GM19193 (cell line): ENCODE results near the gene TRIM46.

Source experiments
- POLR2A ChIP-seq: IDR thresholded peaks from 4 replicates; pipeline ENCODE4 v1.6.1; 2011; ENCODE audit not compliant: insufficient read depth, insufficient read length; ENCODE audit errors: extremely low read depth

TRIM46 gene

DNA sequence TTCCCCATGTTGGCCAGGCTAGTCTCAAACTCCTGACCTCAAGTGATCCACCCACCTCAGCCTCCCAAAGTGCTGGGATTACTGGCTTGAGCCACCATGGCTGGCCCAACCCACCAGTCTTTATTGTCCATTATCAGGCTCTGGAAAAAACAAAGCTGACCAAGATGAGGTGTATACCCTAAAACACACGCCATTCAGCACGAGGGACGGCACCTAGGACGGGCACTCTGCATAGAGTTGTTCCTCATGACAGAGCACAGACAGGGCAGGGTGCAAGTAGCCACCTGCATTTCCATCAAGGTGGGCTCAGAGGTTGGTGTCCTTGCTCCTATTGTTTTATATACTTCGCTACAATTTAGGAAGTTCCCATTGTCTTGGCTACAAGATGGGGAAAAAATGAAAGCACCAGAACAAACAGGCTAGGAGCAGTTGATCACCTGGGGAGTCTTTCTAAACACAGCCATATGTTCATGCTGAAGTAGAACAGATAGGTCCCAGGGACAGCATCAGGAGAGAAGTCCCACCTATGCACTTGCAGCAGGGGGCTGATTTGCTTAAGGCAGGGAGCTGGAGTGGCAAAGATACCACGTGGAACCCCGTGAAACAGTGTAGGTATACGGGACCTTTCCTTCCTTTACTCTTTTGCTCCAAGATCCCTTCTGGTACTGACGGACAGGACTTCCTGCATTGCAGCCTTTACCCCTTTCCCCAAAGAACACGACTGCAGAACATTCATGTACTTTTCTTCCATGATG, 5.0 kb upstream of the TRIM46 start:
- no peak for TF ChIP-seq POLR2A

DNA sequence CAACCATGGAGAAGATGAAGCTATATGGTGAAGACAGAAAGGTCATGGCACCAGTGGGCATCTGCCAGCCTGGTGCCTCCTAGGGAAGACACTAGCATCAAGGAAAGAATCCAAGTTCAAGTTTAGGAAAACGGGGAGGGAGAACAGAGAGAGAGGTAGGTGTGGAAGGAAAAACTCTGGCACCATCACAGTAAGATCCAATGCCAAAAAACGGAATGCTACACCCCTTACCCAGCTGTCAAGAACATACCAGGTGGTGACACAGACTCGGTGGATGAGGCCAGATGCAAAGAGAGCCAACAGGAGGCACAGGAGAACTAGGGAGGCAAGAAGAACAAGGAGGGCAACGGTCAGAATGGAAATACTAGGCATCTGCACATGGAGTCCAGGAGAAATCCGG, 4.1 kb upstream of the TRIM46 start:
- TF ChIP-seq POLR2A: no peak

DNA sequence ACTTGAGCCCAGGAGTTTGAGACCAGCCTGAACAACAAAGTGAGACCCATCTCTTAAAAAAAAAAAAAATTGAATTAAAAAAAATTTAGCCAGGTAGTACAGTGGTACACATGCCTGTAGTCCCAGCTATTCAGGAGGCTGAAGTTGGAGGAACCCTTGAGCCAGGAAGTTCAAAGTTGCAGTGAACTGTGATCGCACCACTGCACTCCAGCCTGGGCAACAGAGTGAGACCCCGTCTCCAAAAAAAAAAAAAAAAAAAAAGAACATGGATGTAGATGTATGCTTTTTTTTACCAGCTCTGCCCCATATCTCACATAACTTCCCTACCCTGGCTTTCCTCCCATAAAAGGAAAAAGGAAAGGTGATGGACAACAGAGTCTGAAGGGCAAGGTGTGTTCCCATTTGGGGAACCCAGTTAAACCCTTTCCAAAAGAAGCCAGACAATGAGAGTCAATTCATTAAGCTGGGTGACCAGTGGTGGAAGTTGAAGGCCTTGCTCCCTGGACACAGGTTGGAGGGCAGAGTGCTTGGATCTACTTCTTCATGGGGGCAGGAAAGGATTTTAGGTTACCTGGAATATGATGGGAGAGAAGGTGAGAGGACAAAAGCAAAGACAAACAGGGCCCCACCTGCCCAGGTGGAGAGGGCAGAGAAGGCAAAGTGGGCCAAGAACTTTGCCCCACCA, 3.4 kb upstream of the TRIM46 start:
- no peak for TF ChIP-seq POLR2A

DNA sequence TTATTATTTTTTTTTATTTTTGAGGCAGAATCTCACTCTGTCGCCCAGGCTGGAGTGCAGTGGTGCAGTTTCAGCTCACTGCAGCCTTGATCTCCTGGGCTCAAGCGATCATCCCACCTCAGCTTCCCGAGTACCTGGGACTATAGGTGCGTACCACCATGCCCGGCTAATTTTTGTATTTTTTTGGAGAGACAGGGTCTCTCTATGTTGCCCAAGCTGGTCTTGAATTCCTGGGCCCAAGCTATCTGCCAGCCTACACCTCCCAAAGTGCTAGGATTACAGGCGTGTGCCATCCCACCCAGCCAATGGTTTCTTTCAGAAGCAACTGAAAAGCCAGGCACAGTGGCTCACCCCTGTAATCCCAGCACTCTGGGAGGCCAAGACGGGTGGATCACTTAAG, 2.8 kb upstream of the TRIM46 start:
- TF ChIP-seq POLR2A: no peak

DNA sequence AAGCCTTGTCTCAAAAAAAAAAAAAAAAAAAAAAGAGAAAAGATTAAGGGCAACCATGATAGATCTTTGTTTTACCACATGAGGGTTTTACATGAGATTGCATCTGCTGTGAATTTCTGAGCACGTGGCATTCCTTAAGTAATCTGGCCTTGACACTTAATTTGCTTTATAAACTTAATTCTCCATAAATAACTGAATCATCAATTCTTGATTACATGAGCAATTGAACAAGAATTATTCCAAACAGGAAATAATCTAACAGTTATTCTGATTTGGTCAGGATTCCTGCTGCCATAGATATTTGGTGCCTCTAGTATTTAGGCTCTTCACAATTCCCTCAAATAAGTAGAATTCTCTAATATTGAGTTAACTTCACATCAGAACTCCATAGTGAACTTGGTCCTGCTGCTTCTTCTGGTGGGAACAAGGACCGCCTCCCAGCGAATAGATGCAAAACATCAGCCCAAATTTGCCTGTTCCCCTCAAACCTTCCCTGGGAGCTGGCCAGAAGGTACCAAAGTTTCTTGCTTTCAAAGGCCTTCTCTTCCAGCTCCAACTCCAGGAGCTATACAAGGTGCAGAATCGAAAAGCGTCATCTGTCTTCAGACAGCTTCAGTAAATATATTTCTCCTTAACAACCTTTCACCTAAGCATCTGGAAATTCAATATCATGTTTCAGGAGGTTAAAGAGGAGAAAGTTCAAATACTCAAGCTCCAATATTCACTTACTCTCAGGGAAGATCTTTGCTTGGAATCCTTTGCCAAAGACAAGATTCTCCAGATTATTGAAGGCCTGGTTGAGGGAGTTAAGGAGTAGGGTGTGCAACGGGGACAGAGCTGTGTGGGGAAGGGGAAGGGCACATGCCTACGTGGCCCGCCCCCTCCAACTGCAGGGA, 1.6 kb upstream of the TRIM46 start:
- TF ChIP-seq POLR2A: no peak

DNA sequence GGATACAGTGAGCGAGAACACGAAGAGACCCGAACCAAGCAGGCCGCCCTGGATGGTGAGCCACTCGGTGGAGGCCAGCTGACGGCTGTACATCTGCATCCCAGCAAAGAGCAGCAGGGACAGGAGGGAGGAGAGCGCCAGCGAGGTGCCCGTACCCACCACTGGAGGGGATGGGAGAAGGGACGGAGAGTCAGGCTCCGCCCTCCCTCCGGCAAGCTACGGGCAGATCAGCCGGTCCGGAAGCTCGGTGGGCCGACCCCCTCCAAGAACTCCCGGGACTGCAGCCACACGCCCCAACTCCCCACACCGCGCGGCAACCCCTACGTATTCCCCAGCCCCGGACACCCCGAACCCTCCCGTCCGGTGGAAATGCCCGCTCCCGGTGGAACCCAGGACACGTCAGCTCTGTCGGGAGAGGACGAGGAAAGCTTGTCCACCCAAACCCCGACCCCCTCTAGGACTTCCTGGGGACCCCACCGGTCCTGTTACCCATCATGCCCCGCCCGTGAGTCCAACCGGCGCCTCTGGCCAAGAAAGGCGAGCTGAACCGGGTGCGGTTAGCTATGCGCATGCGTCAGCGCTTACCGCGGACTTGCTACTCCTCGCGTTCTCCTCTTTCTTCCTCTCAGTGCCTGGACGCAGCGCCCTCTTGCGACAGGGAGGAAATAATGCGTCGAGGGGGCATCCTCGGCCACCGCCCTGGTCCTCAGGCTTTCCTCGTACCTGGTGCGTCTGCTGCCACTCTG, 744 bp upstream of the TRIM46 start, which contains the start of gene KRTCAP2:
KRTCAP2 (minus strand) TSS at position 573 of the 746 bp plus-strand sequence; CDS start at position 493, 80 bp downstream.
- peak; percentile 91 for TF ChIP-seq POLR2A

DNA sequence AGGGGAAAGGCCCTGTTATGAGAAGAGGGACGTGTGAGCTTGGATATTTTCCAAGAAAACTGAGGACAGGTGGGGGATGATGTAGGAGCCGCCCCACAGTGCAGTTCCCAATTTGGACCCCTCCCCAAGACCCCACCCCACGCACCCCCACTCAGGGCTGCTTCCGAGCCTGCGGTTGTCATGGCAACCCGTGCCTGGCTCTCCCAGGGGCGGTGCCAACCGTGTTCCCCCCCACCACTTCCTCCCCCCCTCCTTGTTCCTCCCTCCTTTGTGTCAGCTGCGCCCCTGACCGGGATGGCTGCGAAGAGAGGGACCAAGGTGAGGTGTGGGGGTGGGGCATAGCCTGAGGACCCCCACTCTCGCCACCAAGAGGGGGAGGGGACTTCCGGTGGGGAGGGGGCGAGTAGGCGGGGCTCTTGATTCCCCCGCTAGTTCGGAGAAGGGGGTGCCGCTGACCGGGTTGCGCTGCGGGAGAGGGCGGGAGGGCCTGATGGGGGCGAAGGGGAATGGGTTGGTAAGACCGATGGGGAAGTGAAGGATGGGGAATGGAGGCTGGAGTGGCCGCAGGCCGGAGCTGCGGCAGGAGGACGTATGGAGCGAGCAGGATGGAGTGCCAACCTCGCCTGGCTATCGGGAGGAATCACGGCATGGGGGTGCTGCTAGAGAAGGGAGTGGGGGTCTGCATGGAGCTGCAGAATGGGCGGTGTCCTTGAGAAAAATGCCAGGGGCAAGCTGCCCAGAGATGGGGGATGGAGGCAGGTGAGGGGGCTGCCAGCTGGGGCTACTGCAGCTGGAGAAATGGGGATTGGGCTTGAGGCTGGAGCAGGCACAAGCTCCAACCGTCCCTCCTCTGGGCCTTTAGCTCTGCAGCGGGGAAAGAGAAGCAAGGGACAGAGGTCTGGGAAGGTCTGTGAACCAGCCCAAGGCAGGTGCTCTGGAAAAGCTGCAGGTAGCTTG, 953 bp downstream of the TRIM46 start:
- TF ChIP-seq POLR2A: no peak

DNA sequence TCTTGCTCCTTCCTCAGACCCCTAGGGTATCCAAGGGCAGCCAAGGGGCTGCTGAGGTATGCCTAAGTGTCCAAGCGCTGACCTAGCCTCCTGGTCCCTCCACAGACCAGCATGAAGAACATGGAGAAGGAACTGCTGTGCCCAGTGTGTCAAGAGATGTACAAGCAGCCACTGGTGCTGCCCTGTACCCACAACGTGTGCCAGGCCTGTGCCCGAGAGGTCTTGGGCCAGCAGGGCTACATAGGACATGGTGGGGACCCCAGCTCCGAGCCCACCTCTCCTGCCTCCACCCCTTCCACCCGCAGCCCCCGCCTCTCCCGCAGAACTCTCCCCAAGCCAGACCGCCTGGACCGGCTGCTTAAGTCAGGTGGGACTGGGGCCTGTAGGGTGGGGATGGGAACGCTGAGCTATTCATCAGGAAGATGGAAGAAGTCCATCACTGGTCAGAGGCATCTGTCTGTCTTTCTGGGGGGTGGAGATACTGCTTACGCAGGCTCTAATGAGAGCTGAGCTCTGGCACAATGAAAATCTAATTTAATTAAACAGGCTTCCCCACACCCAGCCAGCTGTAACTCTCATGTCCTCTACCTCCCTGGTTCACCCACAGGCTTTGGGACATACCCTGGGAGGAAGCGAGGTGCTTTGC, 1.8 kb downstream of the TRIM46 start:
- TF ChIP-seq POLR2A: no peak

DNA sequence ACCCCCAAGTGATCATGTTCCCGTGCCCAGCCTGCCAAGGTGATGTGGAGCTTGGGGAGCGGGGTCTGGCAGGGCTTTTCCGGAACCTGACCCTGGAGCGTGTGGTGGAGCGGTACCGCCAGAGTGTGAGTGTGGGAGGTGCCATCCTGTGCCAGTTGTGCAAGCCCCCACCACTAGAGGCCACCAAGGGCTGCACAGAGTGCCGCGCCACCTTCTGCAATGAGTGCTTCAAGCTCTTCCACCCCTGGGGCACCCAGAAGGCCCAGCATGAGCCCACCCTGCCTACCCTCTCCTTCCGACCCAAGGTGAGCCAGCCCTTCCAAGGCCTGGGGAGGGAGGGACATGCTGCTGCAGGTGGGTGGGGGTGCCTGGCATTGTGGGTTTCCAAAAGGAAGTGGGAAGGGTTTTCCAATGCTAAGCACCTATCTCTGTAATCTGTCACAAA, 2.3 kb downstream of the TRIM46 start:
- TF ChIP-seq POLR2A: no peak

DNA sequence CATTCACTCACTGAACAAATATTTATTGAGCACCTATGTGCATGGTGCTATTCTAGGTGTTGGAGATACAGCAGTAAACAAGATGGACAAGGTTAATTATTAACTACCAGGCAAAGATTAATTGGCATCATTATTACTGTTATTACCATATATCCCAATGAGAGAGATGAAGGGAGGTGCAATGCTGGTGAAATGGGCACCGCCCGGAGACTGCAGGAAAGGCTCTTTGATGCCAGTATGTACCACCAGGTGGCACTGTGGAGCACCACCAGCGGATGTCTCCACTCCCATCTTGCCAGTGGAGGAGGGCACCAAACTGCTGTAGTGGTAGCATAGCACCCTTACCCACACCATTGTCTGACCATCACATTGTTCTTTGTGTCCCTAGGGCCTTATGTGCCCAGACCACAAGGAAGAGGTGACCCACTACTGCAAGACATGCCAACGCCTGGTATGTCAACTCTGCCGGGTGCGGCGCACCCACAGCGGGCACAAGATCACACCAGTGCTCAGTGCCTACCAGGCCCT, 3.0 kb downstream of the TRIM46 start:
- TF ChIP-seq POLR2A: no peak

DNA sequence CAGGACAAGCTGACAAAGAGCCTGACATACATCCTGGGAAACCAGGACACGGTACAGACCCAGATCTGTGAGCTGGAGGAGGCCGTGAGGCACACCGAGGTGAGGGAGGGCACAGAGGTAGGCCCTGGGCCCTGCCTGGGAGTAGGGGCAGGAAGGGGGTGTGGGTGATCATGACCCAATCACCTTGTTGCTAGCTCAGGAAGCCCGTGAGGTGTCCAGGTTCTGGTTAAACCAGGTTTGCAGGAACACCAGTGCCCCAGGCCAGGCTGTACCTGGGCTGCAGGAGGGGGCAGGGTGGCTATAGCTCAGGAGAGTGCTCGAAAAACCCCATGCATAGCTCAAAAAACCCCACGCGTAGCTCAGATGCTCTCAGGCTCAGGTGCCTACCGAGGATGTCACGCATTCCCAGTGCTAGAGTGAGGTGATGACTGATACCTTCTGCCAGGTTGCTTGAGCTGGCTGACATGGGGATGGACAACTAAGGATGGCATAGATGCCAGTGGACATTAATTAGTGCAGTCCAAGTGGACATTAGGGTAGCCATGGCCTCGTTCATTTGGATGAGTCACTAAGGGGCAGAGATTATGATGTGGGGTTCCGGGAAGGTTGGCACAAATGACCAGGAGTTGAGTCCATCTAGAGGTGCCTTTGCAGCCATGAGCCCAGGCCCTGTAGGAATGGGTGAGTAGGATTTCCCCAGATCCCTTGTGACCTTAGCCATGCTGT, 3.7 kb downstream of the TRIM46 start:
- no peak for TF ChIP-seq POLR2A

DNA sequence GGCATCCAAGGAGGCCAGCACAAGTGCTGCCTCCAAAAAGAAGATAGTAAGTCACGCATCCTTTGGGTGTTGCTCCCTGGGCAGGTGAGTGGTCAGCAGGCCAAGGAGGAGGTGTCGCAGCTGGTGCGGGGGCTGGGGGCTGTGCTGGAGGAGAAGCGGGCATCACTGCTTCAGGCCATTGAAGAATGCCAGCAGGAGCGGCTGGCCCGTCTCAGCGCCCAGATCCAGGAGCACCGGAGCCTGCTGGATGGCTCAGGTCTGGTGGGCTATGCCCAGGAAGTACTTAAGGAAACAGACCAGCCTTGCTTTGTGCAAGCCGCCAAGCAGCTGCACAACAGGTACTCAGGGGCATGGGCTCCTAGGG, 4.3 kb downstream of the TRIM46 start:
- no peak for TF ChIP-seq POLR2A

DNA sequence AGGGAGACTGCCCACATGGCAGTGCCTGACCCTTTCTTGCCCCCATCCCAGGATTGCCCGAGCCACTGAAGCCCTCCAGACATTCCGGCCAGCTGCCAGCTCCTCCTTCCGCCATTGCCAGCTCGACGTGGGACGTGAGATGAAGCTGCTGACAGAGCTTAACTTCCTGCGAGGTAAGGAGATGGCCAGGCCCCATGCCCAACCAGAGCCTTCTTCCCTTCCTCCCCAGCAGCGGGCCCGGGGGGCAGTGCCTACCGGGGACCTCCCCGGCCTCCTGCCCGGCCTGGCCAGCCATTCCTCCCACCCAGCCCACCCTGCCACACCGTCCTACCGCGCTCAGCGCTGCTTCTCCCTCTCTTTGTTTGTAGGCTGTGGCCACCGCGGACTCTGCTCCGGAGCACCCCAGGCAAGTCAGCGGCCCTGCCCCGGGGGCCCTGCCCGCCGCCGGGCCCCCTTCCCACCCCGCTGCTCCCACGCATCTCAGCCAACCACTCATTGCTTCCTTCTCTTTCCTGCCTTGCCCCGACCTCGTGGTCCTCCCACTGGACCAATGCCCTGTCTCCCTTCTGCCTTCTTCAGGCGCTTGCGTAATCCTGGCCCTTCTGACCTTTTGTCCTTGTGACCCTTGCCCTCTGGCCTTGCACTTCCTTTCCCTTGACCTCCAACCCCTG, 4.9 kb downstream of the TRIM46 start:
- TF ChIP-seq POLR2A: no peak
